Retinal pigment epithelial cell (primary cell): Measurements from ENCODE around the gene PPP1R8.
"Not testable (repeated sequence)": the region's sequence is repeated elsewhere in the genome, so short reads cannot be mapped to it uniquely, and the experiment has no call there.

ENCODE experiments used
- DNase-seq: peaks from one replicate; pipeline ENCODE4 v3.0.0-alpha.2; 2010; ENCODE audit warnings: low read depth
- H3K4me3 ChIP-seq: 2 replicates; pipeline ENCODE4 v1.5.1; 2011; ENCODE audit warnings: mild to moderate bottlenecking, low read length, control low read depth, moderate library complexity
- CTCF ChIP-seq: conservative IDR thresholded peaks from 2 replicates; pipeline ENCODE4 v1.5.1; 2011; ENCODE audit warnings: low read depth, low read length, control low read depth, inconsistent platforms

PPP1R8 gene

GRCh38 chr1:27833470-27833869 lies 2.9 kb downstream of the PPP1R8 start:
- H3K4me3 ChIP-seq: no peak overlapping the region
- no peak for TF ChIP-seq CTCF
- no peak for DNase-seq

GRCh38 chr1:27835046-27835445 lies 4.5 kb downstream of the PPP1R8 start:
- no peak for DNase-seq
- no peak for TF ChIP-seq CTCF
- H3K4me3 ChIP-seq: no peak overlapping the region

GRCh38 chr1:27835501-27835900 lies 4.9 kb downstream of the PPP1R8 start:
- DNase-seq: no peak
- no peak for TF ChIP-seq CTCF
- no peak overlapping the region for H3K4me3 ChIP-seq

- no peak for DNase-seq
- H3K4me3 ChIP-seq: no peak overlapping the region
- TF ChIP-seq CTCF: no peak
Measured at GRCh38 chr1:27849951-27850350, 19.4 kb downstream of the PPP1R8 start.

GRCh38 chr1:27855085-27855484 lies 24.5 kb downstream of the PPP1R8 start:
- no peak for DNase-seq
- no peak overlapping the region for H3K4me3 ChIP-seq
- TF ChIP-seq CTCF: no peak

GRCh38 chr1:27856561-27857343 lies 26.2 kb downstream of the PPP1R8 start:
- TF ChIP-seq CTCF: no peak
- DNase-seq: no peak

GRCh38 chr1:27857552-27857951 lies 27.0 kb downstream of the PPP1R8 start:
- DNase-seq, H3K4me3 ChIP-seq: not testable (repeated sequence)

More at GRCh38 chr1:27856561-27857343, 26.2 kb downstream of the PPP1R8 start:
- H3K4me3 ChIP-seq: no peak overlapping the region
